HG03442 (cell line): ENCODE results near the gene UST.

Experiments used
- ATAC-seq: cut with Tn5 transposase; IDR thresholded peaks from one replicate; pipeline ENCODE4 v1.9.1; 2021; ENCODE audit warnings: mild to moderate bottlenecking, moderate library complexity; ENCODE audit not compliant: unreplicated experiment

The UST gene

DNA sequence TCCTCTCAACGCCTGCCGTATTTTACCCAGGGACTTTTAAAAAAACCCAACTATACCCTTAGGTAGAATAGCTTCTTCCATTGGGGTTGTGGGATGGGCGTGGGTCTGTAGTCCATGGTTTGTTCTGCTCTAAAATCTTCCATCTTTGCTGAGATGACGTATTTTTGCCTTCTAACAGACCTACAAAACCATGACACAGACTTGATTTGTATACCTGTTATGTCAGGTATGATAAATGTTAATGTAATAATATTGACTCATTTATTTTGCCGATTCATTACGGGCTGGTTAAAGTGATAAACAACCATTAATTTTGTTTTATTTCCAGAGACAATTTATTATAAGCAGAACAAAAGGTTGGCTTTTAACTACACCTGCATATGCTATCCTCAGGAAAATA is 48.7 kb downstream of the UST start:
- no peak for ATAC-seq

- ATAC-seq, result no peak
Measured at GRCh38 chr6:148799647-148800046, 52.8 kb downstream of the UST start.

DNA sequence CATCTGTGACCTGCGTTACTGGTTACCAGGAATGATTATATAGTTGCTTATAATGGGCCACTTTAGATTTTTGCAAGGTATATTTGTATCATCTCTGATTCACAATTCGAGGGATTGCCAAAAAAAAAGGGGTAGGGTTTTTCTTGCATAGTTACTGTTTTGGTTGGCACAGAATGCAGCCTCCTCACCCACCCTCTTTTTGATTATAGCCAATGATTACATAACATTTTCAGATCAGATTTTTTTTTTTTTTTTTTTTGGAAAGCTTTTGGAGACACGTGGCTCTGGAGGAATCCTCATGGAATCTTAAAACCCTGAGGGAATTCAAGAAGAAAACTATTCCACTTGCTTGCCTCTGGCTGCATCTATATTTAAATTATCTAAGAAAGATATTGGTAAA is 53.7 kb downstream of the UST start:
- ATAC-seq, result no peak

- ATAC-seq, result no peak
Measured at GRCh38 chr6:148803979-148804378, 57.1 kb downstream of the UST start.

DNA sequence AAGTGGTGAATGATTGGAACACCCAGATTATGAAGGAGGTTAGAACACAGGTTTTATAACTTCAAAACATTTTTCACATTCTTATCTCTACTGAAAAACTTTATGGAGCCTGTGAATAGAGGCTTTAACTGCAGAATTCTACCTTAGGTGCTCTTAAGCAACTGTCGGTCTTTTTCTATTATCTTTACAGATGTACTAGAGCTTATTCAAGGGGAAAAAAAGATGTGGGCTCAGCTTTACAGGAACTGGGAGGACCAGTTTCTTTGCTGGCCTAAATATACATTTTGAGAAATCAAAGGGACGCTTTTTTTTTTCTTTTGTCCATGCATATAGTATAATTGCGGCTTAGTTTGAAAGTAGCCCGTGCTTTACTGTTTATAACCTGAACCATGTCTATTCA is 58.9 kb downstream of the UST start:
- no peak for ATAC-seq

DNA sequence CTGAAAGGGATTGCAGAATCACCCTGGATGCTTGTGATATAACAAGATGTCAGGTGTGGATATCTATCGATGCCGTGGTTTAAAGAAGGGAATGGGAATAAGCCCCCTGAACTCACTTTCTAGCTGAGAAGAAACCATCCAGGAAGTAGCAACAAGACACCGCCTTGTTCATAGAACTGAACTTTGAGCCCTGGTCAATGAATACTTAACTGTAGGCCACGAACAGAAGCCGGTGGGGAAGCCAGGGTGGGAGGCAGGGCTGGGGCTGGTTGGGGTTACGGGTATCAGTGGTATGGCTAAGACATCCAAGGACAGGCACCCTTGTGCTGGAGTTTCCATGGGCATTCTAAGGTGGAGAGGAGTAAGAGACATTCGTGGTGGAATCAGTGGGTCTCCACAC is 61.0 kb downstream of the UST start:
- no peak for ATAC-seq

GRCh38 chr6:148808786-148809304 is 62.0 kb downstream of the UST start:
- ATAC-seq, result no peak

- ATAC-seq, result no peak
Measured at GRCh38 chr6:148811459-148811858, 64.6 kb downstream of the UST start.

GRCh38 chr6:148814082-148814790 is 67.4 kb downstream of the UST start:
- ATAC-seq, result no peak

- ATAC-seq, result no peak
Measured at GRCh38 chr6:148814869-148815268, 68.0 kb downstream of the UST start.

DNA sequence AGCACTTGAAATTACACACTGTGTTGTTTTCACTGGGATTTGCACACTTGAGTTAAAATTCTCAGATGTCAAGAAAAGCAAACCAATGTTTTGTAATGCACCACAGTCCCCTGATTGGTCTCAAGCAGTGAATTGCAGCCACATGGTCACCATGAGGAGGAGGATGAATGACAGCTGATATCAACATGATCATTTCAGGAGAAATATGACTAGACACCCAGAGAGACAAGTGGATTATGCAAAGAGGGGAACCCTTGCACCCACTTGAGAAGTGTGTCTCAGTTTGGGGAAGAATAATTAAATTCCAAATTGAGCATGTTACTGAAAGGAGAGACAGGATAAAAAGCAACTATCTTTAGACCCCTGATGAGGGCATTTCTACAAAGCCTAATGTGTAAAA is 69.3 kb downstream of the UST start:
- ATAC-seq, result no peak

DNA sequence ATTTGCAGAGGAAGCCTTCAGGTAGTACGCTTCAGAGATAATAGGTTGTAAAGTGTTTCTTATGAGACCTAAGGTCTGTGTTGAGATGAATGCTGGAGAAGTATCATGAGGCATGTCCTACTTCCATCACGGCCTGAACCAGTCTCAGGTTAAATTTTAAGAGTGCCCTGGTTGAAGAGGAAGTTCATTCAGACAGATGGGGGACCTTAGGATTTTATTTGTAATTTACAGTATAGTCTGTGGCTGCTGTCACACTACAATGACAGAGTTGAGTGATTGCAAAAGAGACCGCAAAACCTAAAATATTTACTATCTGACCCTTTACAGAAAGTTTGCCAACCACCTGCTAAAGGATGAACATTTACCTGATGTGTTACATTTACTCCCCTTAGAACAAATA is 70.9 kb downstream of the UST start:
- ATAC-seq, result no peak

DNA sequence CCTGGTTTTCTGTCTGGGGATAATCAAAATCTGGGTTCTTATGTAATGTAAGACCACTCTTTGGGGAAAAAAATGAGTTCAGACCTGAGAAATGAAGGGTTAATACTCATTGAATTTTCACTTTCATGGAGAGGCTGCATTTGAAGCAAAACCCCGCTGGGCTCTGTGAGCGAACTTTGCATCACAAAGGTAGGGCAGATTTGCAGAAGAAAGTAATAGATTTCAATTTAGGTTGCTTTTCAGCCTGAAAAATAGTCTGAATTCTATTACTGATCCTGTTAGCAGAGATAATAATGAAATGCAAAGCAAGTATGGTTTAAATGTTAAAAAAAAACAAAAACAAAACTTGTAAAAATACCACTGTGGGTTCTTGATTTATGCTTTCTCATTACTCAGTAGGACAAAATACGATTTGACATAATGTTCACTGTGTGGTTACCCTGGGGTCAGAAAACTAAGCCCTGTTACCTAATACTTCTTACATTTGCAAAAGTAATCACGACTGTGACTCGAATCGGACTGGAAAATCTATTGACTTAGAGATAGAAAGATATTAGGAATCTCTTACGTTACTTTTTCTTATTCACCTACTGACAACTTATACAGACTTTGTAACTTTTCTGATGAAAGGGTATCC is 72.2 kb downstream of the UST start:
- no peak for ATAC-seq

- no peak for ATAC-seq
Measured at GRCh38 chr6:148819852-148820251, 73.0 kb downstream of the UST start.

GRCh38 chr6:148822819-148823218 is 76.0 kb downstream of the UST start:
- ATAC-seq, result no peak

GRCh38 chr6:148824291-148824690 is 77.5 kb downstream of the UST start:
- ATAC-seq, result no peak

DNA sequence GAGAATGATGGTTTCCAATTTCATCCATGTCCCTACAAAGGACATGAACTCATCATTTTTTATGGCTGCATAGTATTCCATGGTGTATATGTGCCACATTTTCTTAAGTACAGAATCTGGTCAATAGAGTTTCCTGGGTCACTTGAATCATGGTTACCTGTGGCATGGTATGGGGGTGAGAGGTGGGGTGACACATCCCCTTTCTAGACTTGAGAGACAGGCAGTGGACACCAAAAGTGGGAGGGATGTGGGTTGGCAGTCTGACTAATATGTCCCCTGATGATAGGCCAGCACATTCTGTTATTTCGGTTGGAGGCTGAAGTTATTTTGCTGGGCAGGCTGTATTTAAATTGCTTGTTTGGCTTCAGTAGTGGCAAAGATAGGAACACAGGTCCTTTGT is 78.1 kb downstream of the UST start:
- ATAC-seq, result no peak

- ATAC-seq, result no peak
Measured at GRCh38 chr6:148825492-148825891, 78.7 kb downstream of the UST start.

- ATAC-seq, result no peak
Measured at GRCh38 chr6:148827416-148828045, 80.7 kb downstream of the UST start.

DNA sequence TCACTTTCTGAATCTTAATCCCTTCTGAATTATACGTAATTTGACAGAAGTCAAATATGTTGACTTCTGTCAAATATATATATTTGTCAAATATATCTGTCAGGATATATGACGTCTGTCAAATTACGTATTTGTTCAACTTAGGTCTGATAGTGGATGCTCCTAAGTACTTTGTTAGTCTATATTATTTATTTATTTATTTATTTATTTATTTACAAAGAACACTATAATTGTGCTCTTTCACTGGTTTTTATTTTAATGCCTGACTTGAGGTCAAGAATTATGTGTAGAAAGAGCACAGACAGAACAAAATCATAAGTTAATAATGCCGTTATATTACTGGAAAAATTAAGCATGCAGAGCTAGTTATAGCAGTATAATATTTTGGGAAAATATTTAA is 81.2 kb downstream of the UST start:
- ATAC-seq, result no peak

DNA sequence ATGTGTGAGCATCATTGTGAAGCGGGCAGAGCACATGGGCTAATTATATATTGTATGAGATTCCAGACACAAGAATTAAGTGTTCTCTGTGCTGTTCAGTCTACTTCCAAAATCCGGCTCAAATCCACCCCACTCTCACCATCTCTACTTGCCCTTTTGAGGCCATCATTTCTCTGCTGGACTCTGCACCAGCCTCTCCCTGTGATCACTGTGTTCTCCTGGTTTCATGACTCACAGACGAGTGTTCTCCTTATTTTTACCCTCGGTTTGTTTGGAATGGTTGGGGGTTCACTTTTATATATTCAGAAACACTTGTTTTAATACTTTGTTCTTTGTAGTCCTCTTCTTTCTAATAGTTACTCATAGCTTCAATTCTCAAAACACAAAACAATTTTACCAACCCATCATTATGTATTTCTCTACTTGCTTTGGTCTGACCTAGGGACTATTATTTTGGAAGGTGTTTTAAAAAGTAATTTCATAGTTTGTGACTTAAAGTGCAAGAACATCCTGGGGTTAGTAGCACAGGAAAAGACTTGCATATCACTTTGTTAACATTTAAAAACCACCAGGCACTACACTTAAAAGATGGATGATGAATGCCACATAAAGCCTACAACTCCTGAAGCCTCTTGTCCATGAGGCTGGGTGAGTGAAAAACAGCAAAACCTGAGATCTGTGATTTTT is 82.7 kb downstream of the UST start:
- no peak for ATAC-seq

DNA sequence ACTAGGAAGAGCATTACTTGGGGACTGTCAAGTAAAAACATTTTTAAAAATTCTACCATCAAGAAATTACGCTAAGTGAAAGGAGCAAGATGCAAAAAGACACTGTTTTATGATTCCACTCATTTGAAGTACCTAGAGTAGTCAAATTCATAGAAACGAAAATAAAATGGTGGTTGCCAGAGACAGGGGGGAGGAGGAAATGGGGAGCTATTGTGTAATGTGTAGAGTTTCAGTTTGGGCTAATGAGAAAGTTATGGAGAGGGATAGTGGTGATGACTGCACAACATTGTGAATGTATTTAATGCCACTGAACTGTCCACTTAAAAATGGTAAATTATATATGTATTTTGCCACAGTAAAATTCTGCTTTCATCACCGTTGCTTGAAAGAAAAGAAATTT is 83.8 kb downstream of the UST start:
- ATAC-seq, result no peak
